GM15510 (cell line): ENCODE data around the gene ANKRD34C.

Experiments used
- POLR2A ChIP-seq: IDR thresholded peaks from 3 replicates; pipeline ENCODE4 v1.6.1; 2011; ENCODE audit warnings: borderline replicate concordance; ENCODE audit not compliant: insufficient read length; ENCODE audit errors: extremely low read depth

Gene ANKRD34C

DNA sequence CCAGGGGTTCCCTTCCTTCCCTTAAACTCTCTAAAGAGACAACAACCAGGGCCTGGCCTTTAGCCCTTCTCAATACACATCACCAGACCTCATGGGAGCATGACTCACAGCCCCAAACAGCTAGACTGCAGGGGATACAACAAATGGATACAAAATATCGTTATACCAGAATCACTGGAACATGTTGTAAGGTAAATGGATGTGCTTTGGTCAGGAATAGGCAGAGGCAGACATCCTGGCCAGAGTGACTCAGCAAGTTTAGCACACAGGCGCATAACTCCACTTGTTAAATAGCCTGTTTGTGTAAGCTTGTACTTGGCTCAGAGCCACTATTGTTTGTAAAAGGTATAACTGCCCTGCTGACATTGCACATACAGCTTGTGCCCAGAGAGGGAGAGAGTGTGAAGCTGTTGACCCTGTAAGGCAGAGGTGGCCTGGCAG, 46.7 kb downstream of the ANKRD34C start:
- TF ChIP-seq POLR2A, result no peak
